Breast epithelium (tissue), 3 donors: ENCODE data around the gene NCKAP5.

ENCODE experiments used
- CTCF ChIP-seq, 3 donors: fragments of 450-650 bp; IDR thresholded peaks; one replicate each; pipeline ENCODE4 v1.5.1; 2016 to 2017; ENCODE audit warnings: antibody characterized with exemption in 3 of 3, mild to moderate bottlenecking in 3 of 3, moderate library complexity in 3 of 3
- POLR2A ChIP-seq: fragments of 450-650 bp; IDR thresholded peaks from one replicate; pipeline ENCODE4 v1.6.1; 2016; ENCODE audit warnings: antibody characterized with exemption, mild to moderate bottlenecking, moderate library complexity
- POLR2AphosphoS5 ChIP-seq, 3 donors: sonication (generic); formaldehyde crosslinking; IDR thresholded peaks; one replicate each; pipeline ENCODE4 v1.6.1; 2017; ENCODE audit warnings: antibody characterized with exemption in 3 of 3

GRCh38 chr2:133452146-133452545 is 116.1 kb downstream of the NCKAP5 start:
- no peak for TF ChIP-seq CTCF (IDR thresholded peaks at IDR 0.05)
- no peak for TF ChIP-seq POLR2A
- no peak for TF ChIP-seq POLR2AphosphoS5 (IDR thresholded peaks at IDR 0.05)
